DOHH2 (cell line): ENCODE data around the gene PHB1.

ENCODE experiments used
- H3F3A ChIP-seq: fragments of 200-600 bp; sonication (generic), shearing (Covaris generic); 2 replicates; pipeline ENCODE4 v1.6.0; 2016; ENCODE audit warnings: antibody characterized with exemption, mild to moderate bottlenecking; ENCODE audit not compliant: control insufficient read depth, insufficient read depth
- H3K27ac ChIP-seq: fragments of 200-600 bp; sonication (generic); 2 replicates; pipeline ENCODE4 v1.5.1; 2014; ENCODE audit warnings: low read depth, mild to moderate bottlenecking, low read length, moderate library complexity
- H3K27me3 ChIP-seq: fragments of 200-600 bp; sonication (generic); 2 replicates; pipeline ENCODE4 v1.6.1; 2014; ENCODE audit warnings: mild to moderate bottlenecking, low read length, mixed read lengths; ENCODE audit not compliant: control insufficient read depth
- H3K36me3 ChIP-seq: fragments of 200-600 bp; sonication (generic); 2 replicates; pipeline ENCODE4 v1.6.1; 2014; ENCODE audit warnings: mild to moderate bottlenecking, low read length, moderate library complexity, mixed read lengths; ENCODE audit not compliant: control insufficient read depth
- H3K4me1 ChIP-seq: fragments of 200-600 bp; sonication (generic); 2 replicates; pipeline ENCODE4 v1.6.1; 2014; ENCODE audit warnings: mild to moderate bottlenecking, low read length, mixed read lengths; ENCODE audit not compliant: control insufficient read depth
- H3K4me2 ChIP-seq: fragments of 200-600 bp; sonication (generic); 2 replicates; pipeline ENCODE4 v1.6.0; 2014; ENCODE audit warnings: mild to moderate bottlenecking, low read length, moderate library complexity
- H3K4me3 ChIP-seq: fragments of 200-600 bp; sonication (generic); 2 replicates; pipeline ENCODE4 v1.5.1; 2014; ENCODE audit warnings: mild to moderate bottlenecking, low read length, mixed read lengths
- H3K79me2 ChIP-seq: fragments of 200-600 bp; sonication (generic); 2 replicates; pipeline ENCODE4 v1.6.1; 2014; ENCODE audit warnings: mild to moderate bottlenecking, low read length, mixed read lengths; ENCODE audit not compliant: control insufficient read depth
- H3K9me2 ChIP-seq: fragments of 200-600 bp; sonication (generic); replicated peaks from 2 replicates; pipeline ENCODE4 v1.6.1; 2014; ENCODE audit warnings: mild to moderate bottlenecking, low read length, mixed read lengths; ENCODE audit not compliant: control insufficient read depth
- H3K9me3 ChIP-seq: fragments of 200-600 bp; sonication (generic); 2 replicates; pipeline ENCODE4 v1.6.1; 2014; ENCODE audit warnings: antibody characterized with exemption, low read length, mixed read lengths; ENCODE audit not compliant: control insufficient read depth, insufficient read depth
- H4K20me1 ChIP-seq: fragments of 200-600 bp; sonication (generic); 2 replicates; pipeline ENCODE4 v1.6.0; 2014; ENCODE audit warnings: low read depth, mild to moderate bottlenecking, antibody characterized with exemption, low read length, moderate library complexity; ENCODE audit not compliant: control insufficient read depth, insufficient read depth
- EZH2phosphoT487 ChIP-seq: fragments of 200-600 bp; sonication (generic); IDR thresholded peaks from 2 replicates; pipeline ENCODE4 v1.6.1; 2017; ENCODE audit warnings: borderline replicate concordance, mild to moderate bottlenecking, antibody characterized with exemption, low read length, moderate library complexity, mixed read lengths
- TF ChIP-seq, protein P1 (sequence below): fragments of 200-600 bp; sonication (generic); IDR thresholded peaks from one replicate; pipeline ENCODE4 v1.5.1; 2014; ENCODE audit warnings: antibody characterized with exemption, mild to moderate bottlenecking, low read depth, low read length; ENCODE audit not compliant: poor library complexity, severe bottlenecking

The PHB1 gene

DNA sequence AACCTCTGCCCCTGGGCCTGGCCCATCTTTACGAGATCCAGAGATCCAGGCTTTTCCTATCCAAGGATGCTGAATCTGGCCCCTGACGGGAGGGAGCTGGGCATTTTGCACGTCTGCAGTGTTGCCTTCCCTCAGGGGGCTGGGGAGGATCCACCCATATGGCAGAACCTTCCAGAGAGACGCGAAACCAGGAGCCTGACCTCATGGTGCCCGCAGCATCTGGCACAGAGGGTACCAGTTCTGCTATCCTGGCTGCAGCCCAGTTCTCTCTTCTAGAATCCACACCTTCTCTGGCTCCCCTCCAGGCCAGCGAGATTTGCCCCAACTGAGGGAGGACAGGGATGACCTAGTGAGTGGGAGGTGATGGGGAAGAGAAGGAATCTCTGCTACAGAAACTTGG lies 32.1 kb downstream of the PHB1 start:
- no peak for TF ChIP-seq EZH2phosphoT487
- TF ChIP-seq, protein P1, sequence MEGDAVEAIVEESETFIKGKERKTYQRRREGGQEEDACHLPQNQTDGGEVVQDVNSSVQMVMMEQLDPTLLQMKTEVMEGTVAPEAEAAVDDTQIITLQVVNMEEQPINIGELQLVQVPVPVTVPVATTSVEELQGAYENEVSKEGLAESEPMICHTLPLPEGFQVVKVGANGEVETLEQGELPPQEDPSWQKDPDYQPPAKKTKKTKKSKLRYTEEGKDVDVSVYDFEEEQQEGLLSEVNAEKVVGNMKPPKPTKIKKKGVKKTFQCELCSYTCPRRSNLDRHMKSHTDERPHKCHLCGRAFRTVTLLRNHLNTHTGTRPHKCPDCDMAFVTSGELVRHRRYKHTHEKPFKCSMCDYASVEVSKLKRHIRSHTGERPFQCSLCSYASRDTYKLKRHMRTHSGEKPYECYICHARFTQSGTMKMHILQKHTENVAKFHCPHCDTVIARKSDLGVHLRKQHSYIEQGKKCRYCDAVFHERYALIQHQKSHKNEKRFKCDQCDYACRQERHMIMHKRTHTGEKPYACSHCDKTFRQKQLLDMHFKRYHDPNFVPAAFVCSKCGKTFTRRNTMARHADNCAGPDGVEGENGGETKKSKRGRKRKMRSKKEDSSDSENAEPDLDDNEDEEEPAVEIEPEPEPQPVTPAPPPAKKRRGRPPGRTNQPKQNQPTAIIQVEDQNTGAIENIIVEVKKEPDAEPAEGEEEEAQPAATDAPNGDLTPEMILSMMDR, result no peak

DNA sequence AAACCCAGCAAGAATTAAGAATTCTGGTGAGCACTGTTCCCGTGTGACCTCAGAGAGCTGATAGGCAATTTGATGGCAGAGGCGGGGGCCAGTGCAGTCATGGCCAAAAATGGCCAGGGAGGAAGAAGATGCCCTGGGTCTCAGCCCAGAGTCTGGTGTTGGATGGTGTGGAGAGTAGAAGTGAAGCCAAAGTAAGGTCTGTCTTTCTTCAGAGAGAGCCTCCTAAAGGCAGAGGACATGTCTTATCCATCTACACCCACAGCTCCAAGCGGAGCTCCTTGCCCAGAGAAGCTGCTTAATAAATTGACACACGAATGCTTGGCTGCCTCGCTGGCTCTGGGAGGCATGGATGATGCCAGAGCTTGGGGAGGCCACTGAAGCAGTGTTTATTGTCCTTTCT lies 32.9 kb downstream of the PHB1 start:
- Histone ChIP-seq H3K9me3 (no peaks in the 10 kb centered on the region), H3K9me2 (no peaks in the 10 kb centered on the region), H3K79me2 (no peaks in the 10 kb centered on the region), H3K4me1 (peaks cover 9% of the 10 kb centered on the region), H3K36me3 (no peaks in the 10 kb centered on the region), H4K20me1 (no peaks in the 10 kb centered on the region), H3K27me3 (no peaks in the 10 kb centered on the region), H3K4me2 (no peak overlapping the region), H3K4me3 (no peak overlapping the region), H3K27ac (no peak overlapping the region), H3F3A (peaks cover 3% of the 10 kb centered on the region; the same call in 1 of the 2 replicates)
- TF ChIP-seq, protein P1, result no peak
- TF ChIP-seq EZH2phosphoT487, result no peak

More for the DNA sequence above, 32.1 kb downstream of the PHB1 start:
- Histone ChIP-seq H4K20me1 (no peaks in the 10 kb centered on the region), H3K27me3 (no peaks in the 10 kb centered on the region), H3K27ac (no peak overlapping the region), H3K9me2 (no peaks in the 10 kb centered on the region), H3K36me3 (no peaks in the 10 kb centered on the region), H3K9me3 (no peaks in the 10 kb centered on the region), H3F3A (peaks cover 3% of the 10 kb centered on the region; the same call in 1 of the 2 replicates), H3K4me1 (peaks cover 13% of the 10 kb centered on the region), H3K79me2 (no peaks in the 10 kb centered on the region), H3K4me3 (no peak overlapping the region), H3K4me2 (no peak overlapping the region)

DNA sequence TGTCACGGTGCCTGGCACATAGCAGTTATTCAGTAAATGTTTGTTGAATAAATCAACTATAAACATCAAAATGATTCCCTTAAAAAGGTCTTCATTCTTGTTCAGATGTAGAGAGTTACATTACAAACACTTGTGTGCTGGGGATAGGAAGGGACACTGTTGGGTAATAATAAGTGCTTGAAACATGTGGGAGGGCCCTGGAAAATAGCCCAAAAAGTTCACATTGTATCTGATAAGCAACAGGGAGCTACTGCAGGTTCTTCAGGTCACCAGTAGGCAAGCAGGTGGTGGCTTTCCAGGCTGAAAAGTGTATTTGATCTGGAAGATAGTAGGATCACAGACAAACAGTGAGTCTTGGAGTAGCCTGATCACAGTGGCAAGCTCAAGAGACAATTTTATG lies 33.6 kb downstream of the PHB1 start:
- Histone ChIP-seq H3K27ac (no peak overlapping the region), H3K4me2 (no peak overlapping the region), H3K27me3 (no peaks in the 10 kb centered on the region), H3F3A (peaks cover 3% of the 10 kb centered on the region; the same call in 1 of the 2 replicates), H3K36me3 (no peaks in the 10 kb centered on the region), H3K79me2 (no peaks in the 10 kb centered on the region), H3K9me3 (no peaks in the 10 kb centered on the region), H3K4me3 (no peak overlapping the region), H4K20me1 (no peaks in the 10 kb centered on the region), H3K9me2 (no peaks in the 10 kb centered on the region), H3K4me1 (peaks cover 9% of the 10 kb centered on the region)
- TF ChIP-seq, protein P1, result no peak
- TF ChIP-seq EZH2phosphoT487, result no peak
